GM12873 (cell line): ENCODE measurements around the gene PLCB4.

Source experiments
- CTCF ChIP-seq: IDR thresholded peaks from 2 replicates; pipeline ENCODE4 v1.5.1; 2012; ENCODE audit warnings: low read depth, mild to moderate bottlenecking, moderate library complexity, low read length, control low read depth; ENCODE audit not compliant: insufficient read depth; ENCODE audit errors: missing control alignments

The PLCB4 gene

GRCh38 chr20:9027626-9028025 lies 41.3 kb upstream of the PLCB4 start:
- TF ChIP-seq CTCF: no peak

- TF ChIP-seq CTCF: no peak
These were observed 40.5 kb upstream of the PLCB4 start for GRCh38 chr20:9028419-9028818.

GRCh38 chr20:9031991-9032390 lies 36.9 kb upstream of the PLCB4 start:
- TF ChIP-seq CTCF: no peak

DNA sequence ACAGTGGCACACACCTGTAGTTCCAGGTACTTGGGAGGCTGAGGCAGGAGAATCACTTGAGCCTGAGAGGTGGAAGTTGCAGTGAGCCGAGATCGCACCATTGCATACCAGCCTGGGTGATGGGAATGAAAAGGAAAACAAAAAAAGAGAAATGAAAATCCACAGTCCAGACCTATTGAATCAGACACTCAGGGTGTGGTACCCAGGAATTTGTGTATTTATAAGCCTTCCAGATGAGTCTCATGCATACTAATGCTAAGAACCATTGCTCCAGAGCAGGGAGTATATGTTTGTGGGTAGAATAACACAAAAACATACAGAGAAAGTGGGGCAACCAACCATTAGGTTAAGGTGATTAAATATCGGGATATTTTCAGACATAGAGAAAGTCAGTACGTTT lies 36.1 kb upstream of the PLCB4 start:
- TF ChIP-seq CTCF: no peak

GRCh38 chr20:9035126-9035525 lies 33.8 kb upstream of the PLCB4 start:
- no peak for TF ChIP-seq CTCF

- TF ChIP-seq CTCF: no peak
These were observed 32.3 kb upstream of the PLCB4 start for GRCh38 chr20:9036593-9036992.

DNA sequence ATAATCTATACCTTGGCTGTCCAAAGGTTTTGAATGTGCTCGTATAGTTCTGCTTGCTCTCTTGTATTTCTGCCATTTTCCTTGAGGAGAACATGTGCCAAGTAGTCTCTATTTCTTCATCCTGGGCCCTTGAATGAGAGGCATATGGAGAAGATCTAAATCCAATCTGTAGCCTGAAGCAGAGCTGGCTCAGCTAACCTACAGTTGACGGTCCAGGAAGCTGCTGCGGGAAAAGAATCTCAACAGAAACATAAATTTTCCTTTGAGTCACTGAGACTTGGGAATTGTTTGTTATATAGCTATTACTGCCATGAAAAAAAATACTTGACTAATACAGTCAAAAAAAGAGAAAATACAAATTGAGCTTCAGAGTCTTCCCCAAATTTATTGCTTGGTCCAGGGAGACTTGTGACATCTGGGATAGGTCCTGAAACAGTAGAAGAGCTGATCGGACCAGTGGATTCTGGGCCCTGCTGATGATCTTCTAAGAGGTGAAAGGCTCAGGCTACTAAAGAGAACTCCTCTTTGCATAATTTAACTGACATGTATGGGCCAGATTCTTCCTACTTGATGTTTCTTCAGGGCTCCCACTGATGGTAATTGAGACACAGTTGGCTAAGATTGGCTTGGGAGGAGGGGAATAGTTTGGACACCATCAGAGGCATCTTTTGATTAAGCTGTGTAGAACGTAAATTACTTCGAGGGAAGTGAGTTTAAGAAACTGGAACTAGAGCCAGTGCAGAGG lies 29.9 kb upstream of the PLCB4 start:
- TF ChIP-seq CTCF: no peak
